Ovary (tissue), 9 donors: ENCODE results near the gene DIAPH1. TPM values are rescaled to one million over a fixed set of nuclear protein-coding genes. Genes with fewer than 3 reads are reported as not detected.
A peak's percentile ranks its signal among the peaks of the same experiment; 100 is the strongest.

Source experiments
- DNase-seq, 5 donors: peaks; one replicate each; pipeline ENCODE4 v3.0.0-alpha.2; 2019 to 2020
- H3K27ac ChIP-seq, 2 donors: fragments of 200-600 bp; one replicate each; pipeline versions ENCODE4 v1.5.1 to v1.8.0; 2019 to 2022
- H3K27me3 ChIP-seq: fragments of 200-600 bp; one replicate; pipeline ENCODE4 v1.8.0; 2022
- H3K36me3 ChIP-seq: fragments of 200-600 bp; sonication (generic); one replicate; pipeline ENCODE4 v1.5.1; 2019
- H3K4me1 ChIP-seq: one replicate; pipeline ENCODE4 v1.8.1; 2013; ENCODE audit warnings: mild to moderate bottlenecking, moderate library complexity; ENCODE audit not compliant: insufficient read depth
- H3K4me3 ChIP-seq: fragments of 200-600 bp; sonication (generic); one replicate; pipeline ENCODE4 v1.5.1; 2017
- H3K9me3 ChIP-seq, 2 donors: fragments of 200-600 bp in 1 of 2; sonication (generic) in 1 of 2; one replicate each; pipeline versions ENCODE4 v1.5.1 to v1.8.1; 2013 to 2019; ENCODE audit warnings: mild to moderate bottlenecking in 1 of 2, moderate library complexity in 1 of 2
- EP300 ChIP-seq: sonication (generic); formaldehyde crosslinking; IDR thresholded peaks from one replicate; pipeline ENCODE4 v1.6.1; 2017; ENCODE audit warnings: antibody characterized with exemption
- POLR2A ChIP-seq: fragments of 450-650 bp; IDR thresholded peaks from one replicate; pipeline ENCODE4 v1.6.1; 2017; ENCODE audit warnings: antibody characterized with exemption, mild to moderate bottlenecking, moderate library complexity
- WGBS, 3 donors: extraction: QIAGEN DNeasy Blood & Tissue Kit in 1 of 3; methylation state at CpG; one replicate each; pipeline versions ENCODE4 v1.1.5 to v1.1.7; 2013 to 2017; 5-methylcytosine and 5-hydroxymethylcytosine counted together
- intact Hi-C, 4 donors: fragments of 100-400 bp; cut with DNase I; formaldehyde crosslinking; loops; one replicate each; pipeline versions ENCODE4 v1.11.0 to v1.15.1; 2022 to 2023
- polyA plus RNA-seq, 2 donors: library from polyadenylated mRNA; stranded (reverse); fragments of 200-250 nt in 1 of 2; fragments of 350-450 nt in 1 of 2; fragmentation: Illumina TruSeq in 1 of 2; extraction: RNeasy Lipid Tissue Mini Kit (QIAGEN cat#74804) in 1 of 2; gene quantifications; one replicate each; pipeline ENCODE4 v1.2.3, GENCODE V29; 2013 to 2014
- total RNA-seq, 7 donors: library from RNA; depleted of rRNA in 2 of 7; stranded (reverse); fragments of >200 nt in 2 of 7; fragmentation: NEBNext Ultra II Directional in 3 of 7; extraction: Animal tissue kit (Norgen Biotek cat#: 25700) in 3 of 7; gene quantifications; one replicate each; pipeline versions ENCODE4 v1.1.0 to v1.2.4, GENCODE V29; 2016 to 2023
- TF ChIP-seq, protein P1 (sequence below), 3 donors: fragments of 450-650 bp in 2 of 3; fragments of 200-600 bp in 1 of 3; IDR thresholded peaks; one replicate each; pipeline versions ENCODE4 v1.5.1 to v1.8.0; 2016 to 2022; ENCODE audit warnings: antibody characterized with exemption in 3 of 3, mild to moderate bottlenecking in 1 of 3
- donor health status: DM: no; HTN: no; CAD: no; lungs with moderate emphysema.
- donor health status: DM: no; HTN: no; CAD: no.
- donor health status: Bipolar disorder and iron deficiency.
- donor health status: DM: yes; HTN: yes; CAD: no.
- donor health status: DM: no; HTN: no; CAD: no.
- donor health status: DM: yes; HTN: yes; CAD: no.

The DIAPH1 gene
- total and polyA plus RNA-seq, 9 donors: 21.2 to 51.0 (median 44.0) TPM

- Histone ChIP-seq H3K27ac (no peak overlapping the region), H3K4me3 (no peak overlapping the region), H3K9me3 (no peaks in the 10 kb centered on the region), H3K27me3 (no peaks in the 10 kb centered on the region), H3K4me1 (peaks cover 13% of the 10 kb centered on the region), H3K36me3 (no peaks in the 10 kb centered on the region)
- 81 to 85% (median 81%) methylated on average over 12 of the region's 12 CpGs for WGBS, 3 donors
- intact Hi-C loops: no loop called here
- DNase-seq: no peak
- TF ChIP-seq EP300: no peak
- no peak for TF ChIP-seq POLR2A
- TF ChIP-seq, protein P1, sequence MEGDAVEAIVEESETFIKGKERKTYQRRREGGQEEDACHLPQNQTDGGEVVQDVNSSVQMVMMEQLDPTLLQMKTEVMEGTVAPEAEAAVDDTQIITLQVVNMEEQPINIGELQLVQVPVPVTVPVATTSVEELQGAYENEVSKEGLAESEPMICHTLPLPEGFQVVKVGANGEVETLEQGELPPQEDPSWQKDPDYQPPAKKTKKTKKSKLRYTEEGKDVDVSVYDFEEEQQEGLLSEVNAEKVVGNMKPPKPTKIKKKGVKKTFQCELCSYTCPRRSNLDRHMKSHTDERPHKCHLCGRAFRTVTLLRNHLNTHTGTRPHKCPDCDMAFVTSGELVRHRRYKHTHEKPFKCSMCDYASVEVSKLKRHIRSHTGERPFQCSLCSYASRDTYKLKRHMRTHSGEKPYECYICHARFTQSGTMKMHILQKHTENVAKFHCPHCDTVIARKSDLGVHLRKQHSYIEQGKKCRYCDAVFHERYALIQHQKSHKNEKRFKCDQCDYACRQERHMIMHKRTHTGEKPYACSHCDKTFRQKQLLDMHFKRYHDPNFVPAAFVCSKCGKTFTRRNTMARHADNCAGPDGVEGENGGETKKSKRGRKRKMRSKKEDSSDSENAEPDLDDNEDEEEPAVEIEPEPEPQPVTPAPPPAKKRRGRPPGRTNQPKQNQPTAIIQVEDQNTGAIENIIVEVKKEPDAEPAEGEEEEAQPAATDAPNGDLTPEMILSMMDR (IDR thresholded peaks at IDR 0.05): no peak
Measured at GRCh38 chr5:141639357-141640050, 20.7 kb upstream of the DIAPH1 start.

GRCh38 chr5:141638771-141639170 is 20.0 kb upstream of the DIAPH1 start:
- intact Hi-C loops: no loop called here
- no peak for DNase-seq
- Histone ChIP-seq H3K27me3 (no peaks in the 10 kb centered on the region), H3K9me3 (no peaks in the 10 kb centered on the region), H3K36me3 (no peaks in the 10 kb centered on the region), H3K4me3 (no peak overlapping the region), H3K27ac (no peak overlapping the region), H3K4me1 (peaks cover 13% of the 10 kb centered on the region)
- TF ChIP-seq EP300: no peak
- TF ChIP-seq, protein P1 (IDR thresholded peaks at IDR 0.05): no peak
- TF ChIP-seq POLR2A: no peak
- WGBS, 3 donors: 89 to 95% (median 91%) methylated on average over 2 of the region's 2 CpGs

- intact Hi-C loops: no loop called here
- DNase-seq: peak; percentile 37 to 69 (median 63)
- 4 to 6% (median 4%) methylated on average over 37 to 40 of the region's 40 CpGs for WGBS, 3 donors
- H3K36me3 ChIP-seq: no peaks in the 10 kb centered on the region
- H3K4me3 ChIP-seq: peak overlapping the region; percentile 94
- peaks cover 13% of the 10 kb centered on the region for H3K4me1 ChIP-seq
- no peak overlapping the region for H3K27ac ChIP-seq
- no peaks in the 10 kb centered on the region for H3K27me3 ChIP-seq
- TF ChIP-seq, protein P1 (IDR thresholded peaks at IDR 0.05): no peak
- no peak for TF ChIP-seq POLR2A
- TF ChIP-seq EP300: no peak
- H3K9me3 ChIP-seq: no peaks in the 10 kb centered on the region
Measured at GRCh38 chr5:141637767-141638419, 19.1 kb upstream of the DIAPH1 start.

DNA sequence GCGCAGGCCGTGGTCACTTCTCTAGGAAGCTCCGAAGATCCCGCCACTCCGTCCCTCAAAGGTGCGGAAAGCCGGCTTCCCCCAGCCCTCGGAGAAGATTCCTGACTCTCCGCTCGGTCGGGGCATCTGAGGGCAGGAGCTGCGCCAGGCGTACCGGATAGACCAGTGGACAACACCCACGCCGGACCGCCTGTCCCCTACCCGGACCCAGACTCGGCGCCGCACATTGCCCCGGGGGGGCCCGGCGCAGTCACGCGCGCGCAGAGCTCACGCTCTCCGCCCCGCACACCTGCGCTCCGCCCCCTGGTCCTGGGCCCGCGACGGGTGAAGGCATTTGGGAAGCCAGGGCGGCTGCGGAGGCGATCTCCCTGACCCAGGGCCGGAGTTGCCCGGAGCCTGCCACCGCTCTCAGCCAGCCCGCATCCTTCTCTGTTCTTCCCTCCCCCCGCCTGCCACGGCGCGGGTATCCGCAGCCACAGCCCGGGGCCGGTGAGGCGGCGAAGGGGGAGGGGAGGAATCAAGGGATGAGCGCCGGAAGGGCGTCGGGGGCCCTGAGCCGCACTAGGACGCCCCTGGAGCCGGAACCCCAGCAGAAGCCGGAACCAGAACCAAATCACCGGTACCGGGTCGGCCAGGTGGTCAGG is 18.4 kb upstream of the DIAPH1 start:
- H3K9me3 ChIP-seq: no peaks in the 10 kb centered on the region
- TF ChIP-seq EP300: no peak
- TF ChIP-seq, protein P1 (IDR thresholded peaks at IDR 0.05): no peak
- TF ChIP-seq POLR2A: no peak
- DNase-seq: peak in 1 of 5 donors; percentile 60
- H3K27me3 ChIP-seq: no peaks in the 10 kb centered on the region
- WGBS, 3 donors: 0 to 1% (median 1%) methylated on average over 49 to 63 of the region's 63 CpGs
- no peaks in the 10 kb centered on the region for H3K36me3 ChIP-seq
- intact Hi-C loops: no loop called here
- peak overlapping the region; percentile 94 for H3K4me3 ChIP-seq
- peaks cover 13% of the 10 kb centered on the region for H3K4me1 ChIP-seq
- no peak overlapping the region for H3K27ac ChIP-seq
